HG03108 (cell line): ENCODE measurements around the gene IFNGR2.
A peak's percentile ranks its signal among the peaks of the same experiment; 100 is the strongest.
"Not testable (repeated sequence)": the region's sequence is repeated elsewhere in the genome, so short reads cannot be mapped to it uniquely, and the experiment has no call there.

Source experiments
- ATAC-seq: cut with Tn5 transposase; IDR thresholded peaks from one replicate; pipeline ENCODE4 v1.9.1; 2021; ENCODE audit warnings: moderate library complexity; ENCODE audit not compliant: unreplicated experiment

IFNGR2 gene

GRCh38 chr21:33401630-33401992, 1.6 kb upstream of the IFNGR2 start:
- no peak for ATAC-seq

GRCh38 chr21:33402001-33402979, 923 bp upstream of the IFNGR2 start:
- no peak for ATAC-seq

GRCh38 chr21:33403786-33404585, 773 bp downstream of the IFNGR2 start:
- ATAC-seq, result no peak

GRCh38 chr21:33406493-33406892, 3.3 kb downstream of the IFNGR2 start:
- no peak for ATAC-seq

GRCh38 chr21:33411949-33412430, 8.8 kb downstream of the IFNGR2 start:
- ATAC-seq, result no peak

GRCh38 chr21:33412439-33412831, 9.2 kb downstream of the IFNGR2 start:
- not testable (repeated sequence) for ATAC-seq

- ATAC-seq, result peak; percentile 62
These were observed 9.8 kb downstream of the IFNGR2 start for GRCh38 chr21:33412832-33413519.

GRCh38 chr21:33414068-33414467, 10.9 kb downstream of the IFNGR2 start:
- ATAC-seq, result no peak

- ATAC-seq, result no peak
These were observed 11.7 kb downstream of the IFNGR2 start for GRCh38 chr21:33414926-33415325.

- no peak for ATAC-seq
These were observed 15.5 kb downstream of the IFNGR2 start for GRCh38 chr21:33418691-33419090.

- ATAC-seq, result no peak
These were observed 16.4 kb downstream of the IFNGR2 start for GRCh38 chr21:33419538-33420123.

GRCh38 chr21:33421713-33422393, 18.6 kb downstream of the IFNGR2 start:
- ATAC-seq, result no peak

- ATAC-seq, result no peak
These were observed 21.0 kb downstream of the IFNGR2 start for GRCh38 chr21:33424214-33424613.

GRCh38 chr21:33425825-33426224, 22.6 kb downstream of the IFNGR2 start:
- ATAC-seq, result no peak

- no peak for ATAC-seq
These were observed 23.8 kb downstream of the IFNGR2 start for GRCh38 chr21:33427051-33427450.

GRCh38 chr21:33428669-33429068, 25.5 kb downstream of the IFNGR2 start:
- no peak for ATAC-seq

GRCh38 chr21:33430858-33431257, 27.6 kb downstream of the IFNGR2 start:
- ATAC-seq, result no peak

- no peak for ATAC-seq
These were observed 29.3 kb downstream of the IFNGR2 start for GRCh38 chr21:33432496-33432895.

GRCh38 chr21:33433001-33433400, 29.8 kb downstream of the IFNGR2 start:
- ATAC-seq, result no peak

- no peak for ATAC-seq
These were observed 30.4 kb downstream of the IFNGR2 start for GRCh38 chr21:33433425-33434114.
